ENCODE measurements around the gene LARP4B.

LARP4B gene

GRCh38 chr10:841535-841934, 90.0 kb downstream of the LARP4B start:
- no peak overlapping the region for H3K4me3 ChIP-seq (ENCODE audit: control insufficient read depth in 1 of 7, extremely low read depth in 1 of 7, insufficient read depth in 4 of 7, low read depth in 2 of 7, low read length in 6 of 7)
- H3K9me3 ChIP-seq (ENCODE audit: control extremely low read depth in 1 of 5, control insufficient read depth in 4 of 5, insufficient read depth in 2 of 5, low read depth in 1 of 5, low read length in 4 of 5) = no peaks in the 10 kb centered on the region
- H3K27me3 ChIP-seq (replicated peaks in 2 of 5; ENCODE audit: control insufficient read depth in 4 of 5, insufficient read depth in 5 of 5, low read length in 4 of 5) = no peaks in the 10 kb centered on the region
- peaks cover 8 to 85% (median 48%) of the 10 kb centered on the region in 4 experiments for H3K36me3 ChIP-seq (ENCODE audit: control insufficient read depth in 4 of 4, insufficient read depth in 4 of 4, low read length in 3 of 4)
- no peak overlapping the region for H3K27ac ChIP-seq (ENCODE audit: insufficient read depth in 1 of 2, low read depth in 1 of 2, low read length in 2 of 2, poor library complexity in 1 of 2, severe bottlenecking in 2 of 2)
- DNase-seq = no peak
- CTCF ChIA-PET = no interaction called here
- POLR2A ChIA-PET = no interaction called here
- 94% methylated on average over 2 of the region's 5 CpGs for WGBS (ENCODE audit: insufficient coverage)
- H3K4me1 ChIP-seq (ENCODE audit: control extremely low read depth in 1 of 4, control insufficient read depth in 4 of 4, insufficient read depth in 4 of 4, low read length in 3 of 4) = peaks cover 0 to 6% (median 0%) of the 10 kb centered on the region in 4 experiments

DNA sequence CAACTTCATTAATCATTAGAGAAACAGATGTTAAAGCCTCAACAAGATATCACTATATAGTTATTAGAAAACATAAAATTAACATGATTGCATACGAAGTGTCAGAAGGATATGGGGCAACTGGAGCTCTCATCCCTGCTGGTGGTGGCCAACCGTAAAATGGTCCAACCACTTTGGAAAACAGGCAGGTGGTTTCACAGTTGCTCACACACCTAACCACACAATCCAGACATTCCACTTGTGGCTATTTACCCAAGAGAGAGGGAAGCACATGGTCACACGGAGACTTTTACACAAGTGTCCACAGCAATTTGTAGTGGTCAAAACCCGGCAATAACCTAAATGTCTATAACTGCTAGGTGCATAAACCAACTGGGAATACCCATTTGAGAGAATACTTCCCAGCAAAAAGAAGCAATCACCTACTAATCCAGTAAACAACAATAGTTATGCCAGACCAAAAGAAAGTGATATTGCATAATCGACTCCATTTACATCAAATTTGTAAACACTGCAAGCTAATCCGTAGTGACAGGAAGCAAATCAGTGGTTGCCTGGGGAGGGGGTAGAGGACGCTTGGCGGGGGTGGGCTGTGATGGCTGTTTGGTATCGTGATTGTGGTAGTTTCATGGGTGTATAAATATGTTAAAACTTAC, 91.8 kb downstream of the LARP4B start:
- Histone ChIP-seq H3K4me3 (ENCODE audit: control insufficient read depth in 1 of 7, extremely low read depth in 1 of 7, insufficient read depth in 4 of 7, low read depth in 2 of 7, low read length in 6 of 7) (no peak overlapping the region), H3K4me1 (ENCODE audit: control extremely low read depth in 1 of 4, control insufficient read depth in 4 of 4, insufficient read depth in 4 of 4, low read length in 3 of 4) (no peaks in the 10 kb centered on the region), H3K27me3 (replicated peaks in 2 of 5; ENCODE audit: control insufficient read depth in 4 of 5, insufficient read depth in 5 of 5, low read length in 4 of 5) (no peaks in the 10 kb centered on the region), H3K27ac (ENCODE audit: insufficient read depth in 1 of 2, low read depth in 1 of 2, low read length in 2 of 2, poor library complexity in 1 of 2, severe bottlenecking in 2 of 2) (no peak overlapping the region), H3K9me3 (ENCODE audit: control extremely low read depth in 1 of 5, control insufficient read depth in 4 of 5, insufficient read depth in 2 of 5, low read depth in 1 of 5, low read length in 4 of 5) (no peaks in the 10 kb centered on the region), H3K36me3 (ENCODE audit: control insufficient read depth in 4 of 4, insufficient read depth in 4 of 4, low read length in 3 of 4) (peaks cover 13 to 81% (median 59%) of the 10 kb centered on the region in 4 experiments)
- no peak for DNase-seq
- POLR2A ChIA-PET = no interaction called here
- CTCF ChIA-PET = no interaction called here
- WGBS (ENCODE audit: insufficient coverage) = 87% methylated on average over 7 of the region's 9 CpGs

- H3K36me3 ChIP-seq (ENCODE audit: control insufficient read depth in 4 of 4, insufficient read depth in 4 of 4, low read length in 3 of 4) = peaks cover 9 to 72% (median 52%) of the 10 kb centered on the region in 4 experiments
- WGBS (ENCODE audit: insufficient coverage) = 94% methylated on average over 6 of the region's 7 CpGs
- ChIA-PET POLR2A (no interaction called here), CTCF (no interaction called here)
- no peaks in the 10 kb centered on the region for H3K9me3 ChIP-seq (ENCODE audit: control extremely low read depth in 1 of 5, control insufficient read depth in 4 of 5, insufficient read depth in 2 of 5, low read depth in 1 of 5, low read length in 4 of 5)
- no peaks in the 10 kb centered on the region for H3K4me1 ChIP-seq (ENCODE audit: control extremely low read depth in 1 of 4, control insufficient read depth in 4 of 4, insufficient read depth in 4 of 4, low read length in 3 of 4)
- DNase-seq = no peak
- H3K27ac ChIP-seq (ENCODE audit: insufficient read depth in 1 of 2, low read depth in 1 of 2, low read length in 2 of 2, poor library complexity in 1 of 2, severe bottlenecking in 2 of 2) = no peak overlapping the region
- H3K4me3 ChIP-seq (ENCODE audit: control insufficient read depth in 1 of 7, extremely low read depth in 1 of 7, insufficient read depth in 4 of 7, low read depth in 2 of 7, low read length in 6 of 7) = no peak overlapping the region
- no peaks in the 10 kb centered on the region for H3K27me3 ChIP-seq (replicated peaks in 2 of 5; ENCODE audit: control insufficient read depth in 4 of 5, insufficient read depth in 5 of 5, low read length in 4 of 5)
Observed at GRCh38 chr10:836782-837181, 94.7 kb downstream of the LARP4B start.

- Histone ChIP-seq H3K4me1 (ENCODE audit: control extremely low read depth in 1 of 4, control insufficient read depth in 4 of 4, insufficient read depth in 4 of 4, low read length in 3 of 4) (no peaks in the 10 kb centered on the region), H3K9me3 (ENCODE audit: control extremely low read depth in 1 of 5, control insufficient read depth in 4 of 5, insufficient read depth in 2 of 5, low read depth in 1 of 5, low read length in 4 of 5) (no peaks in the 10 kb centered on the region), H3K4me3 (ENCODE audit: control insufficient read depth in 1 of 7, extremely low read depth in 1 of 7, insufficient read depth in 4 of 7, low read depth in 2 of 7, low read length in 6 of 7) (no peak overlapping the region), H3K36me3 (ENCODE audit: control insufficient read depth in 4 of 4, insufficient read depth in 4 of 4, low read length in 3 of 4) (peaks cover 11 to 76% (median 50%) of the 10 kb centered on the region in 4 experiments), H3K27ac (ENCODE audit: insufficient read depth in 1 of 2, low read depth in 1 of 2, low read length in 2 of 2, poor library complexity in 1 of 2, severe bottlenecking in 2 of 2) (no peak overlapping the region), H3K27me3 (replicated peaks in 2 of 5; ENCODE audit: control insufficient read depth in 4 of 5, insufficient read depth in 5 of 5, low read length in 4 of 5) (no peaks in the 10 kb centered on the region)
- 100% methylated on average over 5 of the region's 5 CpGs for WGBS (ENCODE audit: insufficient coverage)
- DNase-seq = no peak
- POLR2A ChIA-PET = interaction anchor here (0.7 kb wide), 1 partner anchor 419 kb away, joined by 4 read pairs; no protein-coding TSS in a partner anchor
- CTCF ChIA-PET = no interaction called here
Observed at GRCh38 chr10:834493-834892, 97.0 kb downstream of the LARP4B start.

DNA sequence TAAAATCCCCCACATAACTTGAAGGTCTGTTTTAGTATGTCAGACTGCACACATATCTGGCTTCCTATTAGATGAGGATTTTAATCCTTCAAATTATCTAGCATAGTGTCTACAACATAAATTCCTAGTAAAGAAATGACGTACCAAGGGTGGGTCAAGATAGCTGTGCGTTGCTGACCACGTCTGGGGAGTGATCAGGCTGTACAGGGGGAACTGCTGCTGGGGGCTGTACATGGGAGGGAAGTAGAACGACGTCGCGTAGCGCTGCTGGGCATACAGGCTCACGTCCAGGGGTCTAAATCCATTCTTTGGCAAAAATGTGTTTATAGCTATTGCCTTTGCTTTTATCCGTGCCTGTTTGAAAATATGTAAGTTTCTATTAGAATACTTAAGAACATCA, 102.3 kb downstream of the LARP4B start:
- no peak overlapping the region for H3K4me3 ChIP-seq (ENCODE audit: control insufficient read depth in 1 of 7, extremely low read depth in 1 of 7, insufficient read depth in 4 of 7, low read depth in 2 of 7, low read length in 6 of 7)
- DNase-seq = no peak
- CTCF ChIA-PET = interaction anchor here (0.8 kb wide), 2 partner anchors 19 kb away, joined by 3 to 4 read pairs; no protein-coding TSS in a partner anchor
- H3K27ac ChIP-seq (ENCODE audit: insufficient read depth in 1 of 2, low read depth in 1 of 2, low read length in 2 of 2, poor library complexity in 1 of 2, severe bottlenecking in 2 of 2) = no peak overlapping the region
- H3K36me3 ChIP-seq (ENCODE audit: control insufficient read depth in 4 of 4, insufficient read depth in 4 of 4, low read length in 3 of 4) = peaks cover 29 to 84% (median 60%) of the 10 kb centered on the region in 4 experiments
- WGBS (ENCODE audit: insufficient coverage) = 93% methylated on average over 5 of the region's 10 CpGs
- no peaks in the 10 kb centered on the region for H3K4me1 ChIP-seq (ENCODE audit: control extremely low read depth in 1 of 4, control insufficient read depth in 4 of 4, insufficient read depth in 4 of 4, low read length in 3 of 4)
- H3K27me3 ChIP-seq (replicated peaks in 2 of 5; ENCODE audit: control insufficient read depth in 4 of 5, insufficient read depth in 5 of 5, low read length in 4 of 5) = no peaks in the 10 kb centered on the region
- POLR2A ChIA-PET = no interaction called here
- no peaks in the 10 kb centered on the region for H3K9me3 ChIP-seq (ENCODE audit: control extremely low read depth in 1 of 5, control insufficient read depth in 4 of 5, insufficient read depth in 2 of 5, low read depth in 1 of 5, low read length in 4 of 5)

DNA sequence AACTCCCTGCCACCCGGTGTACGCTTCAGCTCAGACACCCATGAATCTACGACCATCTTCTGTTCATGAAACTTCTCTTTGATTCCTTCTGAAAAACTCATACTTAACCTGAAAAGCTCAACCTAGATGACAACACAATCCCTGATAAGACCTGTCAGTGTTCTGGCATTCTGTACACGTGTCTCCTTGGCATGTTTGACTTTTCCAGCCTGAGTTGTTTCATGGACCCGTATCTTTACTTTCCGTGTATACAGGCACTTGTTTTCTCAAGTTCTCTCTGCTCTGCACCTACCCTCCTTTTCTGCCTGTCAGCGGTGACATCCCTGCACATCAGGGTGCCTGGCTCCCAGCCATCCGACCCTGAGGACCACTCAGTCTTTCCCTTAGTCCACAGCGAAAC, 103.3 kb downstream of the LARP4B start:
- DNase-seq = no peak
- H3K27ac ChIP-seq (ENCODE audit: insufficient read depth in 1 of 2, low read depth in 1 of 2, low read length in 2 of 2, poor library complexity in 1 of 2, severe bottlenecking in 2 of 2) = no peak overlapping the region
- POLR2A ChIA-PET = no interaction called here
- H3K27me3 ChIP-seq (replicated peaks in 2 of 5; ENCODE audit: control insufficient read depth in 4 of 5, insufficient read depth in 5 of 5, low read length in 4 of 5) = no peaks in the 10 kb centered on the region
- peaks cover 0 to 6% (median 2%) of the 10 kb centered on the region in 4 experiments for H3K4me1 ChIP-seq (ENCODE audit: control extremely low read depth in 1 of 4, control insufficient read depth in 4 of 4, insufficient read depth in 4 of 4, low read length in 3 of 4)
- H3K36me3 ChIP-seq (ENCODE audit: control insufficient read depth in 4 of 4, insufficient read depth in 4 of 4, low read length in 3 of 4) = peaks cover 36 to 88% (median 65%) of the 10 kb centered on the region in 4 experiments
- 98% methylated on average over 9 of the region's 9 CpGs for WGBS (ENCODE audit: insufficient coverage)
- H3K9me3 ChIP-seq (ENCODE audit: control extremely low read depth in 1 of 5, control insufficient read depth in 4 of 5, insufficient read depth in 2 of 5, low read depth in 1 of 5, low read length in 4 of 5) = no peaks in the 10 kb centered on the region
- CTCF ChIA-PET = no interaction called here
- no peak overlapping the region for H3K4me3 ChIP-seq (ENCODE audit: control insufficient read depth in 1 of 7, extremely low read depth in 1 of 7, insufficient read depth in 4 of 7, low read depth in 2 of 7, low read length in 6 of 7)

- Histone ChIP-seq H3K27me3 (replicated peaks in 2 of 5; ENCODE audit: control insufficient read depth in 4 of 5, insufficient read depth in 5 of 5, low read length in 4 of 5) (no peaks in the 10 kb centered on the region), H3K4me1 (ENCODE audit: control extremely low read depth in 1 of 4, control insufficient read depth in 4 of 4, insufficient read depth in 4 of 4, low read length in 3 of 4) (peaks cover 0 to 11% (median 6%) of the 10 kb centered on the region in 4 experiments), H3K27ac (ENCODE audit: insufficient read depth in 1 of 2, low read depth in 1 of 2, low read length in 2 of 2, poor library complexity in 1 of 2, severe bottlenecking in 2 of 2) (no peak overlapping the region), H3K36me3 (ENCODE audit: control insufficient read depth in 4 of 4, insufficient read depth in 4 of 4, low read length in 3 of 4) (peaks cover 51 to 96% (median 74%) of the 10 kb centered on the region in 4 experiments), H3K4me3 (ENCODE audit: control insufficient read depth in 1 of 7, extremely low read depth in 1 of 7, insufficient read depth in 4 of 7, low read depth in 2 of 7, low read length in 6 of 7) (no peak overlapping the region), H3K9me3 (ENCODE audit: control extremely low read depth in 1 of 5, control insufficient read depth in 4 of 5, insufficient read depth in 2 of 5, low read depth in 1 of 5, low read length in 4 of 5) (no peaks in the 10 kb centered on the region)
- ChIA-PET POLR2A (no interaction called here), CTCF (interaction anchor here (1.2 kb wide), 1 partner anchor 10 kb away, joined by 6 read pairs; no protein-coding TSS in a partner anchor)
- 94% methylated on average over 7 of the region's 7 CpGs for WGBS (ENCODE audit: insufficient coverage)
- DNase-seq = no peak
Observed at GRCh38 chr10:824946-825345, 106.6 kb downstream of the LARP4B start.
